Kidney (tissue), 14 donors: ENCODE results near the gene LAMA1. TPM values are rescaled to one million over a fixed set of nuclear protein-coding genes. Genes with fewer than 3 reads are reported as not detected.

Experiments used
- DNase-seq, 5 donors: peaks; one replicate each; pipeline ENCODE4 v3.0.0-alpha.2; 2013 to 2020
- FAIRE-seq: peaks from 2 replicates; lab custom pipeline; 2012; peaks lifted over from hg19 to GRCh38; lab: Jason Lieb, UNC
- H3K27ac ChIP-seq, 2 donors: one replicate each; pipeline ENCODE4 v1.7.0; 2013; ENCODE audit warnings: low read depth in 2 of 2, low read length in 2 of 2, inconsistent platforms in 1 of 2
- H3K27me3 ChIP-seq: one replicate; pipeline ENCODE4 v1.7.1; 2013; ENCODE audit warnings: low read length, inconsistent platforms; ENCODE audit not compliant: control insufficient read depth, insufficient read depth
- H3K36me3 ChIP-seq, 3 donors: one replicate each; pipeline versions ENCODE4 v1.7.0 to v1.7.1; 2013; ENCODE audit warnings: low read length in 3 of 3, control low read depth in 1 of 3, inconsistent platforms in 1 of 3; ENCODE audit not compliant: insufficient read depth in 3 of 3, control insufficient read depth in 2 of 3
- H3K4me1 ChIP-seq, 3 donors: one replicate each; pipeline versions ENCODE4 v1.7.0 to v1.7.1; 2013; ENCODE audit warnings: low read length in 3 of 3, inconsistent platforms in 1 of 3, low read depth in 1 of 3; ENCODE audit not compliant: control insufficient read depth in 2 of 3, insufficient read depth in 2 of 3
- H3K4me3 ChIP-seq, 3 donors: one replicate each; pipeline versions ENCODE4 v1.7.0 to v1.8.1; 2013; ENCODE audit warnings: low read length in 3 of 3, control low read depth in 1 of 3, inconsistent platforms in 1 of 3
- H3K9ac ChIP-seq, 3 donors: one replicate each; pipeline versions ENCODE4 v1.7.0 to v1.7.1; 2013; ENCODE audit warnings: low read length in 3 of 3, control low read depth in 1 of 3, inconsistent platforms in 1 of 3
- H3K9me3 ChIP-seq, 3 donors: one replicate each; pipeline versions ENCODE4 v1.7.0 to v1.7.1; 2013; ENCODE audit warnings: low read length in 3 of 3, control low read depth in 1 of 3, inconsistent platforms in 1 of 3; ENCODE audit not compliant: control insufficient read depth in 2 of 3, insufficient read depth in 1 of 3
- intact Hi-C: fragments of 100-400 bp; cut with DNase I; formaldehyde crosslinking; loops from one replicate; pipeline ENCODE4 v1.11.1; 2022
- polyA plus RNA-seq: library from polyadenylated mRNA; stranded (reverse); fragments of 350-450 nt; fragmentation: Illumina TruSeq; extraction: RNeasy Lipid Tissue Mini Kit (QIAGEN cat#74804); gene quantifications from one replicate; pipeline ENCODE4 v1.2.3, GENCODE V29; 2014; ENCODE audit warnings: low read depth, low replicate concordance; ENCODE audit not compliant: insufficient read depth
- total RNA-seq: library from RNA; stranded (reverse); fragmentation: NEBNext Ultra II Directional; extraction: Animal tissue kit (Norgen Biotek cat#: 25700); gene quantifications from one replicate; pipeline ENCODE4 v1.2.1, GENCODE V29; 2021
- TF ChIP-seq, protein P1 (sequence below): IDR thresholded peaks from 3 replicates; pipeline ENCODE4 v1.5.1; 2012; ENCODE audit warnings: mild to moderate bottlenecking, moderate library complexity, borderline replicate concordance; ENCODE audit not compliant: insufficient read depth; ENCODE audit errors: extremely low read depth
- donor health status: control.
- donor health status: control.
- donor health status: control.
- donor health status: control.
- donor health status: control.
- donor health status: DM: yes; HTN: yes; CAD: no.
- donor health status: Normal renal cell carcinoma (clear cell type).

The LAMA1 gene
- total and polyA plus RNA-seq, 2 donors from 2014 or later = 10.7 to 14.1 TPM

DNA sequence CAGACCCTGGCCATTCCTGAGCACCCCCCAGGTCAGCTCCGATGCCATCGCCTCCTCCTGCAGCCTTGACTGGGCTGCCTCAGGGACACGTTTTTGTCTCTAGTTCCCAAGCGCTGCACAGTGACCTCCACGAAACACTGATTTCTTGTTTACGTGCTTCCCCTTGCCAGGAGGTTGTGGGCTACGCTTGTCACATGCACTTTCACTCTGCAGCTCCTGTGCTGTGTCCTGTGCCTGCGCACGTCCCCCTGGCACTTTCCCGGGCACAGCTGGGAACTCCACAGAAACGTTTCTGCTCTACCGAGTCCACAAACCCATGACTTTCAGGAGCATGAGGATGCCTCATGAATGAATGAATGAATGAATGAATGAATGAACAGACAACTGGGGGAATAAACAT, 160.6 kb downstream of the LAMA1 start:
- no peak overlapping the region for H3K9ac ChIP-seq
- no peak for FAIRE-seq
- TF ChIP-seq, protein P1, sequence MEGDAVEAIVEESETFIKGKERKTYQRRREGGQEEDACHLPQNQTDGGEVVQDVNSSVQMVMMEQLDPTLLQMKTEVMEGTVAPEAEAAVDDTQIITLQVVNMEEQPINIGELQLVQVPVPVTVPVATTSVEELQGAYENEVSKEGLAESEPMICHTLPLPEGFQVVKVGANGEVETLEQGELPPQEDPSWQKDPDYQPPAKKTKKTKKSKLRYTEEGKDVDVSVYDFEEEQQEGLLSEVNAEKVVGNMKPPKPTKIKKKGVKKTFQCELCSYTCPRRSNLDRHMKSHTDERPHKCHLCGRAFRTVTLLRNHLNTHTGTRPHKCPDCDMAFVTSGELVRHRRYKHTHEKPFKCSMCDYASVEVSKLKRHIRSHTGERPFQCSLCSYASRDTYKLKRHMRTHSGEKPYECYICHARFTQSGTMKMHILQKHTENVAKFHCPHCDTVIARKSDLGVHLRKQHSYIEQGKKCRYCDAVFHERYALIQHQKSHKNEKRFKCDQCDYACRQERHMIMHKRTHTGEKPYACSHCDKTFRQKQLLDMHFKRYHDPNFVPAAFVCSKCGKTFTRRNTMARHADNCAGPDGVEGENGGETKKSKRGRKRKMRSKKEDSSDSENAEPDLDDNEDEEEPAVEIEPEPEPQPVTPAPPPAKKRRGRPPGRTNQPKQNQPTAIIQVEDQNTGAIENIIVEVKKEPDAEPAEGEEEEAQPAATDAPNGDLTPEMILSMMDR = no peak
- H3K27ac ChIP-seq = no peak overlapping the region
- no peak overlapping the region for H3K4me3 ChIP-seq
- intact Hi-C loops = no loop called here
- no peak for DNase-seq
- H3K27me3 ChIP-seq = no peaks in the 10 kb centered on the region
- H3K4me1 ChIP-seq = no peaks in the 10 kb centered on the region
- H3K9me3 ChIP-seq = peaks cover 0 to 3% (median 2%) of the 10 kb centered on the region in 3 donors
- H3K36me3 ChIP-seq = peaks cover 0 to 3% (median 2%) of the 10 kb centered on the region in 3 donors

DNA sequence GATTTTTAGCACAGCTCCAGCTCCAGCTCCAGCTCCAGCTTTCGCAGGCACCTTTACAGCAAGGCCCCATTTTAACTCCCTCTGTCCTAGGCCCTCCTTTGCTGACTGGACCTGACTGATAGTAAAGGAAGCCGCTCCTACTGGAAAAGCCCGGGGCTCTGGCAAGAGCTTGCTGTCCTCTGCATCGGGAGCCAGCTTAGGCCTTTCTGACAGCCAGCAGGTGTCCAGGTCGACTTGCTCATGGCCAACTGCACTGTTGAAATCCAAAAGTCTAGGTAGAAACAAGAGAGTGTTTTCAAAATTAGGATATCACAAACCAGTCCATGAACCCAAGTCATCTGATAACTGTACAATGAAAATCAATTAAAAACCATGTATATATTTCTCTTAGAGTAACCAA, 161.1 kb downstream of the LAMA1 start:
- Histone ChIP-seq H3K9ac (no peak overlapping the region), H3K4me1 (no peaks in the 10 kb centered on the region), H3K4me3 (no peak overlapping the region), H3K9me3 (peaks cover 0 to 3% (median 2%) of the 10 kb centered on the region in 3 donors), H3K27ac (no peak overlapping the region), H3K36me3 (peaks cover 0 to 3% (median 2%) of the 10 kb centered on the region in 3 donors), H3K27me3 (no peaks in the 10 kb centered on the region)
- TF ChIP-seq, protein P1 = no peak
- DNase-seq (no peak), FAIRE-seq (no peak)
- intact Hi-C loops = no loop called here

DNA sequence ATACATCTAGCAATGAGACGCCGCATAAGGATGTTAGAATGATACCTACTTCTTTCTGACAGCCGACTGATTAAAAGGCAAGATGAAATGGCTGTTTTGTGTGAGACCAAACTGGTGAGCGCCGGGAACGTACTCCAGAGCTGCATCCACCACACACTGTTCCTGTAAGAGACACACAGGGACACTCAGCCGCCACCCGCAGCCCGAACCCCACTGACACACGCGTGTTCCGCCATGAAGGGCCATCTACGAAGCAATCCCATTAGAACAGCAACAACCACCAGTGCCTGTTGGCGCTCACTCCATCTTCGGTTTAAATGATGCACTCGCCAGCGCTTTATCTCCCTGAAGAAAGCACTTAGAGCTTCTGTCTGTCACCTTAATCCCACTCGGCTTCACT, 162.3 kb downstream of the LAMA1 start:
- no peak for FAIRE-seq
- intact Hi-C loops = no loop called here
- H3K9me3 ChIP-seq = peaks cover 0 to 3% (median 2%) of the 10 kb centered on the region in 3 donors
- peaks cover 0 to 2% (median 2%) of the 10 kb centered on the region in 3 donors for H3K36me3 ChIP-seq
- H3K27ac ChIP-seq = no peak overlapping the region
- TF ChIP-seq, protein P1 = no peak
- H3K27me3 ChIP-seq = no peaks in the 10 kb centered on the region
- DNase-seq = no peak
- no peak overlapping the region for H3K9ac ChIP-seq
- no peaks in the 10 kb centered on the region for H3K4me1 ChIP-seq
- H3K4me3 ChIP-seq = no peak overlapping the region

DNA sequence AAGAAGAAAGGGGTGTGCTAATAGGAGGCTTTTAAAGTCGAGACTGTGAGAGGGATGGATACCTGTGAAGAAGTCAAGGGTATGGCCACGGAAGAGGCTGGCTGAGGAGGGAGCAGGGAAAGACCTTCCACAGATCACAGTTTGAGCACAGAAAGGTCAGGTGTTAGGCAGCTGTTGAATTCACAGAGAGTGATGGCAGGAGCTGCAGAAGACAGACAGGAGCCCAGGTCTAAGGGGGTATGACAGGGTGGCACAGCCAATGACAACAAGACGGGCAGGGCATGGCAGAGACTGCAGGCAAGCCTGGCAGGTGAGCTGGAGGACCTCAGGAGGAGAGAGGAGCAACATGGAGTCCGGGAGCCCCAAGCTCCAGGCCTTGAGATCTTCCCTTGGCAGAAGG, 163.1 kb downstream of the LAMA1 start:
- Histone ChIP-seq H3K4me3 (no peak overlapping the region), H3K9ac (no peak overlapping the region), H3K27ac (no peak overlapping the region), H3K27me3 (no peaks in the 10 kb centered on the region), H3K4me1 (no peaks in the 10 kb centered on the region), H3K36me3 (peaks cover 0 to 3% (median 0%) of the 10 kb centered on the region in 3 donors), H3K9me3 (no peaks in the 10 kb centered on the region)
- intact Hi-C loops = no loop called here
- FAIRE-seq (no peak), DNase-seq (no peak)
- TF ChIP-seq, protein P1 = no peak
